Stimulated activated CD4-positive, alpha-beta T cell treated with anti-CD3 and anti-CD28 coated beads, Interleukin-4, amount 100 ng/mL, for 4 hours (primary cell): Measurements from ENCODE around the gene GFRA4.

Experiments
- DNase-seq, 2 experiments: peaks; one replicate each; pipeline ENCODE4 v3.0.0-alpha.2; 2020

Gene GFRA4

GRCh38 chr20:3693376-3693775 is 30.2 kb upstream of the GFRA4 start:
- no peak for DNase-seq

GRCh38 chr20:3692706-3693294 is 29.6 kb upstream of the GFRA4 start:
- DNase-seq, result no peak

- DNase-seq, result no peak
Measured at GRCh38 chr20:3691897-3692296, 28.7 kb upstream of the GFRA4 start.

GRCh38 chr20:3691306-3691705 is 28.1 kb upstream of the GFRA4 start:
- no peak for DNase-seq

GRCh38 chr20:3690413-3690812 is 27.2 kb upstream of the GFRA4 start:
- DNase-seq, result no peak

- DNase-seq, result no peak
Measured at GRCh38 chr20:3689978-3690377, 26.8 kb upstream of the GFRA4 start.

- DNase-seq, result no peak
Measured at GRCh38 chr20:3687655-3688054, 24.5 kb upstream of the GFRA4 start.

- no peak for DNase-seq
Measured at GRCh38 chr20:3686867-3687321, 23.7 kb upstream of the GFRA4 start.

GRCh38 chr20:3686421-3686820 is 23.2 kb upstream of the GFRA4 start:
- no peak for DNase-seq

GRCh38 chr20:3685341-3685740 is 22.1 kb upstream of the GFRA4 start:
- no peak for DNase-seq

- DNase-seq, result no peak
Measured at GRCh38 chr20:3681931-3682781, 19.0 kb upstream of the GFRA4 start, which contains the start of gene ADAM33. Gene ADAM33 (minus strand): TSS chr20:3682010. CDS start chr20:3682004, 6 bp downstream.

- no peak for DNase-seq
Measured at GRCh38 chr20:3681352-3681930, 18.2 kb upstream of the GFRA4 start.

GRCh38 chr20:3680701-3681351 is 17.6 kb upstream of the GFRA4 start:
- no peak for DNase-seq

- DNase-seq, result no peak
Measured at GRCh38 chr20:3679749-3680700, 16.8 kb upstream of the GFRA4 start.

GRCh38 chr20:3678856-3679720 is 15.9 kb upstream of the GFRA4 start:
- DNase-seq, result no peak

GRCh38 chr20:3678198-3678597 is 15.0 kb upstream of the GFRA4 start:
- no peak for DNase-seq

- DNase-seq, result no peak
Measured at GRCh38 chr20:3677733-3678132, 14.5 kb upstream of the GFRA4 start.

GRCh38 chr20:3674995-3675900 is 12.0 kb upstream of the GFRA4 start:
- DNase-seq, result no peak

GRCh38 chr20:3674447-3674846 is 11.2 kb upstream of the GFRA4 start:
- no peak for DNase-seq
